ENCODE data around the gene EP300. TPM values are rescaled to one million over a fixed set of nuclear protein-coding genes. Genes with fewer than 3 reads are reported as not detected.
"Not testable (repeated sequence)": the region's sequence is repeated elsewhere in the genome, so short reads cannot be mapped to it uniquely, and the experiment has no call there.

Gene EP300
- polyA plus RNA-seq, 1 experiment = 19.6 TPM

GRCh38 chr22:41124086-41124485 is 31.7 kb downstream of the EP300 start:
- ChIA-PET POLR2A (no interaction called here), CTCF (interaction anchor here (1.1 to 1.7 kb wide), 2 partner anchors 201 to 202 kb away, joined by 4 read pairs; no protein-coding TSS in a partner anchor)
- no peak overlapping the region for H3K27ac ChIP-seq (ENCODE audit: low read depth, low read length)
- no peak overlapping the region for H3K4me3 ChIP-seq (ENCODE audit: low read depth, low read length)
- H3K9me3 ChIP-seq (ENCODE audit: control insufficient read depth, insufficient read depth, low read length) = no peaks in the 10 kb centered on the region
- DNase-seq (ENCODE audit: low read depth, low spot score) = no peak
- no peak for TF ChIP-seq CTCF (IDR thresholded peaks at IDR 0.05; ENCODE audit: low read depth, low read length)
- H3K27me3 ChIP-seq (ENCODE audit: control insufficient read depth, insufficient read depth, low read length) = no peaks in the 10 kb centered on the region

- no peak overlapping the region for H3K27ac ChIP-seq (ENCODE audit: low read depth, low read length)
- TF ChIP-seq CTCF (IDR thresholded peaks at IDR 0.05; ENCODE audit: low read depth, low read length) = no peak
- no peaks in the 10 kb centered on the region for H3K9me3 ChIP-seq (ENCODE audit: control insufficient read depth, insufficient read depth, low read length)
- no peak overlapping the region for H3K4me3 ChIP-seq (ENCODE audit: low read depth, low read length)
- H3K27me3 ChIP-seq (ENCODE audit: control insufficient read depth, insufficient read depth, low read length) = no peaks in the 10 kb centered on the region
- ChIA-PET POLR2A (no interaction called here), CTCF (no interaction called here)
- no peak for DNase-seq (ENCODE audit: low read depth, low spot score)
Measured at GRCh38 chr22:41127451-41127850, 35.1 kb downstream of the EP300 start.

GRCh38 chr22:41128606-41129005 is 36.2 kb downstream of the EP300 start:
- TF ChIP-seq CTCF (IDR thresholded peaks at IDR 0.05; ENCODE audit: low read depth, low read length) = no peak
- CTCF ChIA-PET = interaction anchor here (3.4 kb wide), 1 partner anchor 206 kb away, joined by 15 read pairs; no protein-coding TSS in a partner anchor
- H3K27me3 ChIP-seq (ENCODE audit: control insufficient read depth, insufficient read depth, low read length) = no peaks in the 10 kb centered on the region
- H3K27ac ChIP-seq (ENCODE audit: low read depth, low read length) = no peak overlapping the region
- POLR2A ChIA-PET = no interaction called here
- DNase-seq (ENCODE audit: low read depth, low spot score) = no peak
- H3K9me3 ChIP-seq (ENCODE audit: control insufficient read depth, insufficient read depth, low read length) = no peaks in the 10 kb centered on the region
- H3K4me3 ChIP-seq (ENCODE audit: low read depth, low read length) = no peak overlapping the region

- ChIA-PET POLR2A (no interaction called here), CTCF (no interaction called here)
- no peak for DNase-seq (ENCODE audit: low read depth, low spot score)
- H3K4me3 ChIP-seq (ENCODE audit: low read depth, low read length) = no peak overlapping the region
- H3K9me3 ChIP-seq (ENCODE audit: control insufficient read depth, insufficient read depth, low read length) = no peaks in the 10 kb centered on the region
- H3K27me3 ChIP-seq (ENCODE audit: control insufficient read depth, insufficient read depth, low read length) = no peaks in the 10 kb centered on the region
- no peak for TF ChIP-seq CTCF (IDR thresholded peaks at IDR 0.05; ENCODE audit: low read depth, low read length)
- no peak overlapping the region for H3K27ac ChIP-seq (ENCODE audit: low read depth, low read length)
Measured at GRCh38 chr22:41132550-41132949, 40.2 kb downstream of the EP300 start.

GRCh38 chr22:41140365-41140957 is 48.1 kb downstream of the EP300 start:
- ChIA-PET POLR2A (no interaction called here), CTCF (interaction anchor here (0.6 to 1.7 kb wide), 3 partner anchors 16 to 217 kb away, joined by 3 to 6 read pairs (median 3); no protein-coding TSS in a partner anchor)
- Histone ChIP-seq H3K27me3 (ENCODE audit: control insufficient read depth, insufficient read depth, low read length) (no peaks in the 10 kb centered on the region), H3K9me3 (ENCODE audit: control insufficient read depth, insufficient read depth, low read length) (no peaks in the 10 kb centered on the region), H3K4me3 (ENCODE audit: low read depth, low read length) (no peak overlapping the region), H3K27ac (ENCODE audit: low read depth, low read length) (no peak overlapping the region)
- no peak for DNase-seq (ENCODE audit: low read depth, low spot score)
- TF ChIP-seq CTCF (IDR thresholded peaks at IDR 0.05; ENCODE audit: low read depth, low read length) = no peak

GRCh38 chr22:41145921-41146320 is 53.5 kb downstream of the EP300 start:
- POLR2A ChIA-PET; DNase-seq (ENCODE audit: low read depth, low spot score); H3K9me3 ChIP-seq (ENCODE audit: control insufficient read depth, insufficient read depth, low read length); H3K27me3 ChIP-seq (ENCODE audit: control insufficient read depth, insufficient read depth, low read length); H3K4me3 ChIP-seq (ENCODE audit: low read depth, low read length); H3K27ac ChIP-seq (ENCODE audit: low read depth, low read length): not testable (repeated sequence)
- CTCF ChIA-PET = interaction anchor here (0.6 to 1.2 kb wide), 3 partner anchors 11 to 223 kb away, joined by 3 to 8 read pairs (median 3); no protein-coding TSS in a partner anchor

Measured in AG04450 (cell line).